Stimulated activated naive B cell treated with anti-CD40 and anti-IgM and Interleukin-4, amounts not matched to agents 10 μg/mL and 1 μg/mL and 100 μg/mL, for 72 hours (primary cell): ENCODE results near the gene TRERF1.

ENCODE experiments used
- ATAC-seq, 2 donors: fragments of 150-1000 bp; cut with Tn5 transposase; replicated peaks; 2 replicates each; pipeline ENCODE4 v1.10.0; 2021; ENCODE audit warnings: moderate library complexity in 1 of 2
- DNase-seq: peaks from one replicate; pipeline ENCODE4 v3.0.0; 2021
- H3K27ac Mint-ChIP-seq: one replicate; pipeline ENCODE4 v1.8.0; 2022; ENCODE audit warnings: mild to moderate bottlenecking, mixed read lengths
- H3K27me3 Mint-ChIP-seq, 2 donors: one replicate each; pipeline ENCODE4 v1.8.0; 2022; ENCODE audit warnings: mixed read lengths in 2 of 2
- H3K36me3 Mint-ChIP-seq, 2 donors: one replicate each; pipeline ENCODE4 v1.8.0; 2022; ENCODE audit warnings: mixed read lengths in 2 of 2, mild to moderate bottlenecking in 1 of 2
- H3K4me1 Mint-ChIP-seq, 2 donors: one replicate each; pipeline ENCODE4 v1.8.0; 2022; ENCODE audit warnings: mixed read lengths in 2 of 2, mild to moderate bottlenecking in 1 of 2
- H3K4me3 Mint-ChIP-seq, 2 donors: one replicate each; pipeline ENCODE4 v1.8.0; 2022; ENCODE audit warnings: mild to moderate bottlenecking in 2 of 2, mixed read lengths in 2 of 2, moderate library complexity in 1 of 2
- H3K9me3 Mint-ChIP-seq, 2 donors: one replicate each; pipeline ENCODE4 v1.8.0; 2022; ENCODE audit warnings: mixed read lengths in 2 of 2, mild to moderate bottlenecking in 1 of 2

Gene TRERF1

DNA sequence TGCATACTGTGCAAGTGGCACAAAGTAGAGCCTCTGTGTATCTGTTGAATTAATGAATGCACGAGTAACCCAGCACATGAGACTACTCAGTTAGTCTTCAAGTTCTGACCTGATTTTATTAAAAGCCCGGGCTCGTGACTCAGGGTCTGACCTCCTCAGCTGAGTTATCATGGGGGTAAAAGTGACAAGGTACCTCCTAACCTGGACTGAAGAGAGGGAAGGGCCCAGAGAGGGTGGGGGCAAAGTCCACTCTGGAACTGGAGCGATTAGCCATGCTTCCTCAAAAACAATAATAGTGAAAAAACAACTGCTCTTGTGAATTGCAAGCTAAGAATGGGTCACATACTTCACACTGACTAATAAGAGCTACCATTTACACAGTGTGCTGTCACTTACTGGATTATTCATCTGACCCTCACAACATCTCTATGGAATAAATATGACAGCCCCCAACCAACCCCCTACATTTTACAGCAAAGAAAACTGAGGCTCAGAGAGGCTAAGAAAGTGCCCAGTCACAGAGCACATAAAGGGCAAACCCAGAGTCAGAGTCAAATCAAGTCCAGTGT lies 26.7 kb downstream of the TRERF1 start:
- Mint-ChIP-seq H3K36me3 (no peaks in the 10 kb centered on the region), H3K27me3 (peaks cover 2 to 10% of the 10 kb centered on the region in 2 donors), H3K9me3 (peaks cover 0 to 2% of the 10 kb centered on the region in 2 donors), H3K4me1 (peaks cover 25 to 30% of the 10 kb centered on the region in 2 donors), H3K4me3 (no peak overlapping the region), H3K27ac (no peak overlapping the region)
- DNase-seq, result no peak
- no peak for ATAC-seq

DNA sequence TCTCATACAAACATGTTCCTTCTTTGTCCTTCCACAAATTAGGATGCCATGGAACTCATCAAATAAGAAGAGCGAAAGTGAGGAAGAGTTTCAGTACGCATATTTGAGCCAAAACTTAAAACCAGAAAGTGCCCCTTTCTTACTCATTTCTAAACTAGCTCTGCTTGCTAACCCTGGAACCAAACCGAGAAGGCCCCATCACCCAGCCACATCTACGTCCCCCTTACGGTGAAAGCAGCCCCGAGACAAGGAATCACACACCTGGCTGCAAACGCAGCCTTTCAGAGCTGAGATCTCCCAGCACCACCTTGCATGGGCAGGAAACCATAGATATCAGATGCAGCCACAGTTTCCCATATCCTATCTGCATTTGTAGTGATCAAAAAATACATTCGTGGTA lies 28.5 kb downstream of the TRERF1 start:
- Mint-ChIP-seq H3K27me3 (peaks cover 5 to 10% of the 10 kb centered on the region in 2 donors), H3K27ac (no peak overlapping the region), H3K9me3 (no peaks in the 10 kb centered on the region), H3K4me1 (peaks cover 15 to 18% of the 10 kb centered on the region in 2 donors), H3K4me3 (no peak overlapping the region), H3K36me3 (no peaks in the 10 kb centered on the region)
- ATAC-seq, result peak; percentile 23 to 61
- DNase-seq, result no peak

DNA sequence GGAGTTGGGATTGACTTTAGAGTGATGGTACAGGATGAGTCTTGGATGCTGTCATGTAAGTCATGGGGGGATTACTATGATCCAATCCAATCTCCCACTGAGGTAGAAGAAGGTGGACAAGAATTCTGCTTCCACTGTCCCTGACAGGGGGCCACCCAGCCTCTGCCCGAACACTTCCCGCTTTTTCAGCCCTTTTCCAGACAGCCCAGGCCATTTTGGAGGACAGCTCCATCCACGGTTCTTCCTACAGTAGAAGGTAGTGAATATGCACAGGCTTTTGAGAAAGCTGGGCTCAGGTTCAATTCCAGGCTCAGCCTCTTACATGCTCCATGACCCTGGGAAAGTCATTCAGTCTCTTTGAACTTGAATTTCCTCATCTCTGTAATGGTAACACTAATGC lies 31.0 kb downstream of the TRERF1 start:
- H3K9me3 Mint-ChIP-seq, result no peaks in the 10 kb centered on the region
- ATAC-seq (no peak), DNase-seq (no peak)
- H3K36me3 Mint-ChIP-seq, result no peaks in the 10 kb centered on the region
- H3K4me1 Mint-ChIP-seq, result peaks cover 9 to 13% of the 10 kb centered on the region in 2 donors
- H3K27ac Mint-ChIP-seq, result no peak overlapping the region
- peaks cover 5 to 8% of the 10 kb centered on the region in 2 donors for H3K27me3 Mint-ChIP-seq
- H3K4me3 Mint-ChIP-seq, result no peak overlapping the region

DNA sequence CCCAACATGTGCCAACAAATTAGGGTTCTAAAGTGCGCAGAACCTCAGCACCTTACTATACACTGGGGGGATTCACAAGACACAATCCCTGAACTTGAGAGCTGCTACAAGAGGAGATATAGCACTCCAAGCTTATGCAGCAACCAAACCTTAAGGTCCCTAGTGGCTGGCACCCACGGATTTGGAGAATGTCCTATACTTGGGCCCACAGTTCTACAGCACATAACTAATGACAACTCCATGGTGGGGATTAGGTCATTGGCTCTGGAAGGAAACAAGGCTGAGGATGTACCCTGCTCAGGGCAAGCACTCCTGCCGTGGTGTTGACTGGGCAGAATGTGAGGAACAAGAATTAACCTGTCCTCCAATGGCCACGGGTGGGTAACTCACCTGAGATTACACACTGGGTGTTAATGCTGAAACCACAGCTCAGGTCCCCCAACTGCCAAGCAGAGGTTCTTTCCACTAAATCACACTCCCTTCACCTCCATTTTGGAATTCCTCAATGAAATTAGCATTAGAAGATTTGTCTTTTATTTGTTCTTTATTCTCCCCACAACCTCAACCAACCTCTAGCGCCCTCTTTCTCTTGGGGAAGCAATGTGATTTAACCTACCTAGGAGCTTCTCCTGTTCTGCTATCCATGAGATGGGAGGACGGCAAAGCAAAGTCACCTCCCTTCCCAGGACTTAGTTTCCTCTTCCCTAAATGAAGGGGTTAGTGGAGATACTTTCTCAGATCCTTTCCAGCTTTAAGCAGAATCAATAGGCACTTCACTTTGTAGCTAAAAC lies 32.0 kb downstream of the TRERF1 start:
- Mint-ChIP-seq H3K27me3 (peaks cover 5 to 6% of the 10 kb centered on the region in 2 donors), H3K4me3 (no peak overlapping the region), H3K36me3 (no peaks in the 10 kb centered on the region), H3K27ac (no peak overlapping the region), H3K4me1 (peaks cover 8 to 17% of the 10 kb centered on the region in 2 donors), H3K9me3 (no peaks in the 10 kb centered on the region)
- no peak for DNase-seq
- ATAC-seq, result no peak

DNA sequence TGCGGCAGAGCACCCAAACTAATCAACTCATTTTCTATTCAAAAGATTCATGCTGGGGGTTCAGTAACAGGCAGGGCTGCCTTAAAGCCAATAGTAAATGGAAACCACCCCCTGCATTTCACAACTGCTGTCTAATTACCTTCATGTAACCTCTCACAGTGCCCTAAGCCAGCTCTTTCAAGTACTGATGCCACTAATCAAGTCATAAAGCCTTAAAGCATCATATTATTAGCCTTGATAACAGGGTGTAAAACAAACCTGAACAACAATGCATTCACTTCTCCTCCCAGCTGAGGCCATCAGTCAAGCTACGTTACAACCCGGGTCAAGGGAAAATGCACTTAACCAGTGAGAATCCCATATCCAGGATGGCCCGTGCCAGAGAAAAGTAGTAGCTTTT lies 33.0 kb downstream of the TRERF1 start:
- peaks cover 3 to 5% of the 10 kb centered on the region in 2 donors for H3K27me3 Mint-ChIP-seq
- H3K9me3 Mint-ChIP-seq, result no peaks in the 10 kb centered on the region
- DNase-seq, result no peak
- H3K4me3 Mint-ChIP-seq, result no peak overlapping the region
- H3K27ac Mint-ChIP-seq, result no peak overlapping the region
- ATAC-seq, result no peak
- H3K4me1 Mint-ChIP-seq, result peaks cover 5 to 17% of the 10 kb centered on the region in 2 donors
- no peaks in the 10 kb centered on the region for H3K36me3 Mint-ChIP-seq

DNA sequence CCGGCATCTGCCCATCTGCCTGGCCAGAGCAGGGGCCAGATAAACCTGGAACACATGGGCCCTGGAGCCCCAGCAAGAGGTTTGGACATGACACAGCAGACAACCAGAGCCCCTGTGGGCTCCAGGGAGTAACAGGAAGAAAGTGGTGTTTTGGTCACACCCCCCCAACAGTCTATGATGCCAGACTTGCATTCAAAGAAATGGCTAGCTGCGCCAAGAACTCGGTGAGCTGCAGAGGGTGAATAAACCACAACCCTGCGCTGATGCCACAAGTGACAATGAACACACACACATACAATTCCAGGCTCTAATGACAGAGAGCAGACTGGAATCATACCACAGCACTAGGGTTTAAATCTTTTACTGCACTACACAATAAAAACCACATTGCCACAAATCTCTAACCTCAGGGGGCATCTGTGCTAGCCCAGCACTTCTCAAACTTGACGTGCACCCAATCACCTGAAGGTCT lies 34.0 kb downstream of the TRERF1 start:
- H3K27ac Mint-ChIP-seq, result no peak overlapping the region
- ATAC-seq (peak in 1 of 2 donors; percentile 18), DNase-seq (no peak)
- no peak overlapping the region for H3K4me3 Mint-ChIP-seq
- H3K4me1 Mint-ChIP-seq, result peaks cover 1 to 11% of the 10 kb centered on the region in 2 donors
- no peaks in the 10 kb centered on the region for H3K36me3 Mint-ChIP-seq
- no peaks in the 10 kb centered on the region for H3K9me3 Mint-ChIP-seq
- H3K27me3 Mint-ChIP-seq, result peaks cover 3 to 5% of the 10 kb centered on the region in 2 donors

DNA sequence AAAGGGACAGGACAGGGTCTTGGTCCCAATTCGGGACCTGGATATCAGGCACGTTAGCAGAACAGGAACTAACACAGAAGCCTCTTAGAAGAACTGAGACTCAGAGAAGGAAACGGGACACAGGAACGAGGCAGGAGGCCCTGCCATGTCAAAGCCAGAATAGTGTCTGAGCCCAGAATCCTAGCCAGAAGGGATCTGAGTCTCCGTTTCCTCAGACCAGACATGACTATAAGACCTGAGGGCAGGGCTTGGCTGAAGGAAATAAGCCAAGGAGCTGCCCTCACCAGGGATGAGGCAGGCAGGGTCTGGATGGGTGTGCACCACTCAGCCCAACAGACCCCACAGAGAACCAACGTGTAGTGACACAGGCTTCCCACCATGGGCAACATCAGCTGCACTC lies 40.3 kb downstream of the TRERF1 start:
- Mint-ChIP-seq H3K4me3 (no peak overlapping the region), H3K4me1 (peaks cover 6 to 8% of the 10 kb centered on the region in 2 donors), H3K9me3 (no peaks in the 10 kb centered on the region), H3K36me3 (no peaks in the 10 kb centered on the region), H3K27ac (no peak overlapping the region), H3K27me3 (no peaks in the 10 kb centered on the region)
- ATAC-seq (no peak), DNase-seq (no peak)

DNA sequence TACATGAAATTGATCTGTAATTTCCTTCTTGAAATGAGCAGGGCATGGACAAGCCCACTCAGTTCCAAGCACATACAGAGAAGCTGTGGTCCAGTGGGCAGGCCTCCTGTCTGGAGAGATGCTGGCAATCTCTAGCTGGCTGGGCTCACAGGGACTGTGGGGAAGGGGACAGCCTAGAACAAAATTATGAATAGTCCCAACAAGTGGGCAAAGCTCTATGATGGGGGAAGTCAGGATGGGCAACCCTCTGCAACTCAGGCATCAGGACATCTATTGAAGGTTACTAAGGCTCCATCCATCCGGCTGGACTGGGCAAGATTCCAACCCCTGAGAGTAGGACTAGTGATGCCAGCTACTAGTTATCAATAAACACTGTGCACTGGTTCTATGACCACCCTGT lies 40.9 kb downstream of the TRERF1 start:
- Mint-ChIP-seq H3K9me3 (no peaks in the 10 kb centered on the region), H3K36me3 (no peaks in the 10 kb centered on the region), H3K27ac (no peak overlapping the region), H3K4me1 (peaks cover 6 to 7% of the 10 kb centered on the region in 2 donors), H3K27me3 (no peaks in the 10 kb centered on the region), H3K4me3 (no peak overlapping the region)
- no peak for ATAC-seq
- no peak for DNase-seq

DNA sequence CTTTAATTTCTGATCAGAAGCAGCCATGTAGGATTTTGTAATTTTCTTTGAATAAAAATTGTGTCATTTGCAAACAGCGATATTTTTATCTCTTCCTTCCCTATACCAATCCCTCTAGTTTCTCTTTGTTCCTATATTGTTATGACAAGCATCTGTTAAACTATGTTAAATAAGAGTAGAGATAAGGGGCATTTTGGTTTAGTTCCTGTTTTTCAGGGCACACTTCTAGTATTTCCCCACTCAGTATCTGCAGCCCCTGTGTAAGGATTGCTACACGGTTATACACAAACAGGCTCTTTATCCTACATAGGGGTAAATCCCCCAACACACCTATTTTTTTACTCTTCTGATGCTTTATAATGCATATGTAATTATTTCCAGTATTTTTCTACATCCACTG lies 42.1 kb downstream of the TRERF1 start:
- no peaks in the 10 kb centered on the region for H3K9me3 Mint-ChIP-seq
- H3K27me3 Mint-ChIP-seq, result no peaks in the 10 kb centered on the region
- H3K4me1 Mint-ChIP-seq, result peaks cover 0 to 7% of the 10 kb centered on the region in 2 donors
- no peaks in the 10 kb centered on the region for H3K36me3 Mint-ChIP-seq
- no peak overlapping the region for H3K4me3 Mint-ChIP-seq
- no peak overlapping the region for H3K27ac Mint-ChIP-seq
- peak; percentile 68 to 80 for ATAC-seq
- no peak for DNase-seq

DNA sequence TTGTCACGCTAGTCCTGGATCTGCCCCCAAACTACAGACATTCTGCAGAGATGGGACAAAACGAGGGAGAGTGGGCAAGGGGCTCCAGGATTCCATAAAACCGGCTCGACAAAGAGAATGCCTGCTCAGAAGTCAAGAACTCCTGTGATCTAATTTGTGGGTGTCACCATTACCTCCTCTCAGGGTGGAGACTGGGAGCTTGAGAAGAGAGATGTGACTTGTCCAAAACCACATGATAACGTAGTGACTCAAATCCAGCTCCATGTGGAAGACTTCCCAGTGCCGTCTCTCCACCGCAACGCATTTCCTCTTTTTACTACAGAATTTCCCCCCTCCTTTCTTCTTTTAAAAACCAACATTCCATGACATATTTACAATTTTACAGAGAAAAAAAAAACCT lies 44.3 kb downstream of the TRERF1 start:
- no peak overlapping the region for H3K27ac Mint-ChIP-seq
- H3K36me3 Mint-ChIP-seq, result no peaks in the 10 kb centered on the region
- no peaks in the 10 kb centered on the region for H3K27me3 Mint-ChIP-seq
- H3K4me1 Mint-ChIP-seq, result peaks cover 0 to 7% of the 10 kb centered on the region in 2 donors
- ATAC-seq (no peak), DNase-seq (no peak)
- H3K9me3 Mint-ChIP-seq, result no peaks in the 10 kb centered on the region
- H3K4me3 Mint-ChIP-seq, result no peak overlapping the region

DNA sequence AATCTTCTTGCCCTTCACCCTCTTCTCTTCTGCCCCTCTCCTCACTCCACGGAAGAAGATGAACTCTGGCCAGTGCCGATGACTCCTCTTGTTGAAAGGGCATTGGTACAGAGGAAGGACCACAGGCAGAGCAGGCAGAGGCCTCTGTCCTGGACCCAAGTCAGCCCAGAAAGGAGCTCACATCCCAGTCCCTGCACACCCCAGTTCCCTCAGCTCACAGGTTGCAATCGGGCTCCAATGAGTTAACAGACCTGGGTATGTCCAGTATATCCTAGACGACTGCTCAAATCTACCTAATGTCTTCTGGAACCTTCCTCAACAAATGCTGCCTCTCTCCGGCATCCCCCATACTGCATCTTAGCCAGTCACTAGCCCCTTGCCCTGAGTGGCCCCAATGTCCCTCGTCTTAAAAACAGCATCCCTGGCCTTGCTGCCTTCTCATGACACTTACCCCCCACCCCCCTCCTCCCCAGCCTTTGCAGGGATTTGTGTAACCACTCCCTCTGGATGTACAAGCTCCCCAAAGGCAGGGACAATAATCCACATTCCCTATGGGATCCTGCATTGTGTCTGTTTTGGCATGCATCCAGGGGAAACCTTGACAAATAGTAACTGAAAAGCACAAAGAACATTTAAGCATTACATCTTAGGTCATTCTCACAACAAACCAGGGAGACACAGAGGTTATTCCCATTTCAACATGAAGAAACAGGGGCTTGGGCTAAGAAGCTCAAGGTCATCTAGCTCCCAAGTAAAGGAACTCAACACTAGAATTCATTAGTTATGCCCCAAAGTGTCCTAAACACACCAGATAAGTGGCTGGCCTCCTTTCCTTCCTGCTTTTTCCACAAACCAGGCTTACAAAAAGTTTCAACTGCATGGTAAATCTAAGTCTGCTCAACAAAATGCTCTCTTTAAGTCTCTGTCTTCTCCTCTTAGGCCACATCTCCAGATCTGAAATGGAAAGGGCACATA lies 45.1 kb downstream of the TRERF1 start:
- Mint-ChIP-seq H3K4me3 (no peak overlapping the region), H3K27ac (no peak overlapping the region), H3K4me1 (peaks cover 0 to 7% of the 10 kb centered on the region in 2 donors), H3K27me3 (no peaks in the 10 kb centered on the region), H3K36me3 (no peaks in the 10 kb centered on the region), H3K9me3 (no peaks in the 10 kb centered on the region)
- ATAC-seq, result no peak
- no peak for DNase-seq

DNA sequence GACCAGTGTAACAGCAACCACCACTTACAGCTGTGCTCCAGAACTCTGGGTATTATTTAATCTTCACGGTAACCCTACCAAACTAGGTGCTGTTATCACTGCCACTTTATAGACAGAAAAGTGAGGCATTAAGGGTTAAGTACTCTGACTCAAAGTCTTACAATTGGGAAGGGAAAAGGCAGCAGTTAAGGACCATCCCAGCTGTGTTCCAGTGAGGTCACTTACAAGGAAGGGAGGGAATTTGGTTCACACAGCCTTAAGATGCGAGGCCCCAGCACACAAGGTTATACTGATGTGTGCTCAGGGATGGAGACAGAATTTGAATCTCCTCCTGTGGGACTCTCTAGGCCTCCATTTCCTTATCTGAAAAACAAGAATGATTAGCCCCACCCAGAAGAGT lies 46.7 kb downstream of the TRERF1 start:
- no peaks in the 10 kb centered on the region for H3K27me3 Mint-ChIP-seq
- DNase-seq, result no peak

DNA sequence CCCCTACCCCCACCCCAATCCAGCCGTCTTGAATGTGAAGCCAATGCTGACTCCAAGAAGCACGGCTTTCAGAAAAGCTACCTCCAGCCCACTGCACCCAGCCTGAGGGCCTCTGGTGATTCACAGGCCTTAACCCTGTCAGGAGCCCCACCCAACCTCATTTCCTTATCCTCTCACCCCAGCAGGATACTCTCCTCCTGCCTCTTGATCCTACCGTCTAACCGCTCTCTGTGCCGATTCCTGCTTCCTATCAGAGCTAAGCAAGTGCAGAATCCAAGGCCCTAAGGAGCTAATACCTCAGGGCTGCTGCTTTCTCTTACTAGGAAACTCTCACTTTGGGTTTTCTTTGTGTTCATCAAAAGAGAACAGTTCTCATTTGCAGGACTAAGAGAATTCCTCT lies 47.2 kb downstream of the TRERF1 start:
- Mint-ChIP-seq H3K27me3 (no peaks in the 10 kb centered on the region), H3K4me1 (peaks cover 0 to 3% of the 10 kb centered on the region in 2 donors), H3K36me3 (no peaks in the 10 kb centered on the region), H3K9me3 (no peaks in the 10 kb centered on the region), H3K4me3 (no peak overlapping the region), H3K27ac (no peak overlapping the region)
- ATAC-seq (no peak), DNase-seq (no peak)

More for the DNA sequence above, 46.7 kb downstream of the TRERF1 start:
- H3K4me1 Mint-ChIP-seq, result peaks cover 0 to 7% of the 10 kb centered on the region in 2 donors
- no peak overlapping the region for H3K4me3 Mint-ChIP-seq
- no peaks in the 10 kb centered on the region for H3K9me3 Mint-ChIP-seq
- no peak overlapping the region for H3K27ac Mint-ChIP-seq
- H3K36me3 Mint-ChIP-seq, result no peaks in the 10 kb centered on the region
- no peak for ATAC-seq

DNA sequence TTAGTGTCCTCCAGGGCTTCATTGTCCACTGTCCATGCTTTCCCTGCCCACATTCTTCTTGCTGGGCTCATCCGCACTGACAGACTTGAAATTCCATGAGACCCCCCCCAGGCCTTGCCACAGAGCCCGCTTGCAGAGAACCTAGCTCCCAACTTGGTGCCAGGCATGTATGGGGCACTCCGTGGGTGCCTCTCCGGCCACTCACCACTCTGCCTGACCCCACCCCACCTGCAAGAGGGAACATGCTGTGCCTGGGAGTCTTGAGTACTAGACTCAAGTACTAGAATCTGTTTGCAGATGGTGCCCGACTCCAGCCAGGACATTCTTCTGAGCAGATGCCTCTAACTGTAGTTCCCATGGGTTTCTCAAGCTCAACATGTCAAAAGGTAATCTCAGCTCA lies 47.9 kb downstream of the TRERF1 start:
- Mint-ChIP-seq H3K4me1 (peaks cover 0 to 2% of the 10 kb centered on the region in 2 donors), H3K4me3 (no peak overlapping the region), H3K27ac (no peak overlapping the region), H3K27me3 (no peaks in the 10 kb centered on the region), H3K36me3 (no peaks in the 10 kb centered on the region), H3K9me3 (no peaks in the 10 kb centered on the region)
- ATAC-seq (no peak), DNase-seq (no peak)
